Neuronal stem cell (in vitro differentiated cells): ENCODE results near the gene PRLR.

Source experiments
- DNase-seq: peaks from one replicate; pipeline ENCODE4 v3.0.0-alpha.2; 2013; ENCODE audit warnings: low spot score
- H2AFZ ChIP-seq: one replicate; pipeline ENCODE4 v1.6.1; 2013; ENCODE audit warnings: mild to moderate bottlenecking, low read length, inconsistent platforms
- H2AK5ac ChIP-seq: 2 replicates; pipeline ENCODE4 v1.6.1; 2013; ENCODE audit warnings: low read depth, mild to moderate bottlenecking, inconsistent platforms, low read length, moderate library complexity, mixed read lengths
- H2BK120ac ChIP-seq: 2 replicates; pipeline ENCODE4 v1.6.1; 2013; ENCODE audit warnings: low read depth, mild to moderate bottlenecking, inconsistent platforms, low read length, moderate library complexity, mixed read lengths
- H2BK12ac ChIP-seq: one replicate; pipeline ENCODE4 v1.6.1; 2013; ENCODE audit warnings: low read length, inconsistent platforms
- H2BK15ac ChIP-seq: 2 replicates; pipeline ENCODE4 v1.6.1; 2013; ENCODE audit warnings: mild to moderate bottlenecking, low read length, inconsistent platforms, mixed read lengths
- H2BK5ac ChIP-seq: one replicate; pipeline ENCODE4 v1.6.1; 2013; ENCODE audit warnings: inconsistent platforms, mild to moderate bottlenecking, low read length, moderate library complexity
- H3K14ac ChIP-seq: one replicate; pipeline ENCODE4 v1.6.1; 2013; ENCODE audit warnings: low read length, inconsistent platforms
- H3K18ac ChIP-seq: 2 replicates; pipeline ENCODE4 v1.6.1; 2013; ENCODE audit warnings: low read length, inconsistent platforms
- H3K23ac ChIP-seq: 2 replicates; pipeline ENCODE4 v1.6.1; 2013; ENCODE audit warnings: low read depth, mild to moderate bottlenecking, mixed read lengths, low read length, inconsistent platforms; ENCODE audit not compliant: poor library complexity
- H3K27ac ChIP-seq: replicated peaks from 3 replicates; pipeline ENCODE4 v1.5.1; 2013; ENCODE audit warnings: low read length, inconsistent platforms
- H3K27me3 ChIP-seq, 3 experiments: 2 replicates each; pipeline ENCODE4 v1.6.1; 2013; ENCODE audit warnings: low read length in 3 of 3, mild to moderate bottlenecking in 2 of 3, inconsistent platforms in 1 of 3, low read depth in 1 of 3, mixed read lengths in 1 of 3, moderate library complexity in 1 of 3; ENCODE audit not compliant: control insufficient read depth in 3 of 3, insufficient read depth in 3 of 3
- H3K36me3 ChIP-seq, 2 donors: replicated peaks in 1 of 2; 2 replicates each; pipeline ENCODE4 v1.6.1; 2013; ENCODE audit warnings: low read length in 2 of 2; ENCODE audit not compliant: control insufficient read depth in 2 of 2, insufficient read depth in 2 of 2
- H3K4ac ChIP-seq: 2 replicates; pipeline ENCODE4 v1.6.1; 2013; ENCODE audit warnings: inconsistent platforms, mild to moderate bottlenecking, low read length, moderate library complexity
- H3K4me1 ChIP-seq, 2 donors: 1 replicate in 1 of 2; 2 replicates in 1 of 2; pipeline ENCODE4 v1.6.1; 2013; ENCODE audit warnings: low read length in 2 of 2, low read depth in 1 of 2; ENCODE audit not compliant: control insufficient read depth in 2 of 2, insufficient read depth in 1 of 2
- H3K4me2 ChIP-seq: one replicate; pipeline ENCODE4 v1.6.1; 2013; ENCODE audit warnings: mild to moderate bottlenecking, low read length, inconsistent platforms; ENCODE audit not compliant: insufficient read depth, poor library complexity, severe bottlenecking
- H3K4me3 ChIP-seq, 2 donors: 2 replicates each; pipeline ENCODE4 v1.5.1; 2013; ENCODE audit warnings: low read length in 2 of 2, mild to moderate bottlenecking in 2 of 2, inconsistent platforms in 1 of 2, moderate library complexity in 1 of 2
- H3K79me1 ChIP-seq: one replicate; pipeline ENCODE4 v1.6.1; 2013; ENCODE audit warnings: low read depth, mild to moderate bottlenecking, inconsistent platforms, low read length, moderate library complexity
- H3K9ac ChIP-seq: one replicate; pipeline ENCODE4 v1.6.1; 2013; ENCODE audit warnings: mild to moderate bottlenecking, low read depth, low read length, inconsistent platforms; ENCODE audit not compliant: poor library complexity
- H3K9me3 ChIP-seq, 2 donors: replicated peaks in 1 of 2; 2 replicates each; pipeline versions ENCODE3 to v1.6.1; 2013; ENCODE audit warnings: low read length in 2 of 2, mild to moderate bottlenecking in 2 of 2, inconsistent platforms in 1 of 2, low read depth in 1 of 2, mixed read lengths in 1 of 2, moderate library complexity in 1 of 2; ENCODE audit not compliant: control insufficient read depth in 2 of 2, insufficient read depth in 1 of 2
- H4K8ac ChIP-seq: one replicate; pipeline ENCODE4 v1.6.1; 2013; ENCODE audit warnings: low read depth, mild to moderate bottlenecking, inconsistent platforms, low read length, moderate library complexity
- H4K91ac ChIP-seq: one replicate; pipeline ENCODE4 v1.6.1; 2013; ENCODE audit warnings: low read length, low read depth, mild to moderate bottlenecking, inconsistent platforms; ENCODE audit not compliant: poor library complexity
- WGBS, 2 donors: extraction: QIAGEN DNeasy Blood & Tissue Kit; methylation state at CpG; one replicate each; pipeline ENCODE4 v1.1.7; 2013; ENCODE audit warnings: missing lambda C conversion rate in 2 of 2, mixed read lengths in 1 of 2; ENCODE audit not compliant: insufficient read length in 2 of 2, insufficient replicate concordance in 1 of 2; ENCODE audit errors: extremely low coverage in 2 of 2; 5-methylcytosine and 5-hydroxymethylcytosine counted together

Gene PRLR

DNA sequence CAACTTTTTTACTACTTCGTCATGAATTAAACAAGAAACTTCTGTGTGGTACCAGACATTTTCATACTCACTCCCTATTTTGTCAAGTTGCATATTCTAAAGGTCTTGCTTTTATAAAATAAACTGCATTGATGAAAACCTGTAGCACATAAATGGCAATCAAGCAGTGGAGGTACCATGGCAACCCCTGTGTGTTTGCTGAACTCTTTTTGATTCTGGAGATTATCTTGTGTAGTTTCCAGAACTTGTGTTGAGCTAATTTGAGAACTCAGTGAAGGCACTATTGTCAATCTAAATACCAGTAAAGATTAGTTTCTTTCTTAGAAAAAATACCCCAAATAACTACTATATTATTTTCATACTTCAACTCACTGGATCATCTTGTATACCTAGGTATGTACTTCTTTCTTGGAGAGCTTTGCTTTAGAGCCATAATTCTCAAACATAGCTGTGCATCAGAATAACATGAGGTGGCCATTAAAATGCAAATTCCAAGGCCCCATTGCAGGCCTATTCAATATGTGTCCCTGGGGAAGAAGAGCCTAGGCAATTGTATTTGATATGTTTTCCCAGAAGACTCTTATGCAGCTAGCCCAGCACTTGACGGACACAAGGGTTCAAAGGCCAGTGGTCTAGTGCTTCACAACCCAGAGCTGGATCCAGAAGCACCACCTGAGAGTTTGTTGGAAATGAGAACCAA lies 9.8 kb upstream of the PRLR start:
- Histone ChIP-seq H3K4me2 (no peak overlapping the region), H3K9ac (no peak overlapping the region), H3K14ac (no peak overlapping the region), H2AK5ac (no peak overlapping the region), H3K36me3 (no peaks in the 10 kb centered on the region), H3K4me3 (no peak overlapping the region), H2BK15ac (no peak overlapping the region), H2BK12ac (no peak overlapping the region), H3K9me3 (no peaks in the 10 kb centered on the region), H2BK120ac (no peak overlapping the region), H4K8ac (no peak overlapping the region), H3K4ac (no peak overlapping the region), H3K4me1 (peaks cover 0 to 10% of the 10 kb centered on the region in 2 donors), H3K79me1 (no peaks in the 10 kb centered on the region), H3K27me3 (no peaks in the 10 kb centered on the region), H4K91ac (no peak overlapping the region), H3K23ac (no peak overlapping the region), H3K18ac (no peak overlapping the region), H2AFZ (no peak overlapping the region), H2BK5ac (no peak overlapping the region), H3K27ac (no peak overlapping the region)
- WGBS, 2 donors, result no CpG with 5 or more reads among the region's 2 CpGs
- DNase-seq, result no peak

DNA sequence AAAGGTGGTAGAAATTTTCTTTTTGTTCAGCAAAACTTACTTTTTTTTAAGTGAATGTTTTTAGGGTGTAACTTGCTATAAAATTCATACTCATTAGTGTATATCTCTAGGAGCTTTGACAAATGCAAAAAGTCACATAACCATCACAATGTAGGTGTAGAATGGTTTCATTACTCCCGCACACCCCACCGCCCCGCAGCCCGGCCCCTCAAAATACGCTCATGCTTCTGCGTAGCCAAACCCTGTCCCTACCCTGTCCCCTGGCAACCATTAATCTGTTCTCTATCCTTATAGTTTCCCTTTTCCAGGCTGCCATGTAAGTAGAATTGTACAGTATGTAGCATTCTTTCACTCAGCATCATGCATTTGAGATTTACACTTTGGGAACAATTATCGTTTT lies 9.2 kb upstream of the PRLR start:
- H2BK15ac ChIP-seq, result no peak overlapping the region
- H3K36me3 ChIP-seq, result no peaks in the 10 kb centered on the region
- H3K18ac ChIP-seq, result no peak overlapping the region
- H3K4me3 ChIP-seq, result no peak overlapping the region
- no peaks in the 10 kb centered on the region for H3K27me3 ChIP-seq
- no peak overlapping the region for H2AFZ ChIP-seq
- no peak overlapping the region for H4K8ac ChIP-seq
- no peak overlapping the region for H4K91ac ChIP-seq
- no peaks in the 10 kb centered on the region for H3K9me3 ChIP-seq
- H3K79me1 ChIP-seq, result no peaks in the 10 kb centered on the region
- H2BK12ac ChIP-seq, result no peak overlapping the region
- H3K4me1 ChIP-seq, result peaks cover 0 to 10% of the 10 kb centered on the region in 2 donors
- no CpG with 5 or more reads among the region's 7 CpGs for WGBS, 2 donors
- H3K27ac ChIP-seq, result no peak overlapping the region
- H3K14ac ChIP-seq, result no peak overlapping the region
- no peak overlapping the region for H2AK5ac ChIP-seq
- no peak overlapping the region for H3K9ac ChIP-seq
- no peak overlapping the region for H2BK120ac ChIP-seq
- no peak for DNase-seq
- H3K23ac ChIP-seq, result no peak overlapping the region
- no peak overlapping the region for H3K4me2 ChIP-seq
- H3K4ac ChIP-seq, result no peak overlapping the region
- no peak overlapping the region for H2BK5ac ChIP-seq

GRCh38 chr5:35237580-35238376 lies 7.5 kb upstream of the PRLR start:
- H3K4me3 ChIP-seq, result no peak overlapping the region
- no CpG with 5 or more reads among the region's 2 CpGs for WGBS, 2 donors
- no peak overlapping the region for H3K4ac ChIP-seq
- no peak overlapping the region for H4K91ac ChIP-seq
- H2BK5ac ChIP-seq, result no peak overlapping the region
- H2BK15ac ChIP-seq, result no peak overlapping the region
- DNase-seq, result no peak
- H3K4me1 ChIP-seq, result peaks cover 0 to 10% of the 10 kb centered on the region in 2 donors
- H2BK12ac ChIP-seq, result no peak overlapping the region
- H2AK5ac ChIP-seq, result no peak overlapping the region
- H3K36me3 ChIP-seq, result no peaks in the 10 kb centered on the region
- H3K9ac ChIP-seq, result no peak overlapping the region
- no peak overlapping the region for H3K14ac ChIP-seq
- no peak overlapping the region for H3K4me2 ChIP-seq
- no peak overlapping the region for H3K27ac ChIP-seq
- no peak overlapping the region for H2AFZ ChIP-seq
- H3K27me3 ChIP-seq, result no peaks in the 10 kb centered on the region
- no peaks in the 10 kb centered on the region for H3K79me1 ChIP-seq
- H4K8ac ChIP-seq, result no peak overlapping the region
- no peak overlapping the region for H3K23ac ChIP-seq
- no peak overlapping the region for H3K18ac ChIP-seq
- H2BK120ac ChIP-seq, result no peak overlapping the region
- H3K9me3 ChIP-seq, result no peaks in the 10 kb centered on the region

GRCh38 chr5:35236770-35237169 lies 6.5 kb upstream of the PRLR start:
- H4K91ac ChIP-seq, result no peak overlapping the region
- peaks cover 0 to 10% of the 10 kb centered on the region in 2 donors for H3K4me1 ChIP-seq
- no peak overlapping the region for H3K4me2 ChIP-seq

More at GRCh38 chr5:35236770-35237169, 6.5 kb upstream of the PRLR start:
- Histone ChIP-seq H2BK5ac (no peak overlapping the region), H3K4me3 (no peak overlapping the region), H3K79me1 (no peaks in the 10 kb centered on the region), H3K14ac (no peak overlapping the region), H3K36me3 (no peaks in the 10 kb centered on the region), H3K27ac (no peak overlapping the region), H3K27me3 (no peaks in the 10 kb centered on the region), H2AK5ac (no peak overlapping the region), H3K9ac (no peak overlapping the region), H3K9me3 (no peaks in the 10 kb centered on the region), H2BK120ac (no peak overlapping the region), H2AFZ (no peak overlapping the region), H3K18ac (no peak overlapping the region), H2BK15ac (no peak overlapping the region), H3K23ac (no peak overlapping the region), H4K8ac (no peak overlapping the region), H3K4ac (no peak overlapping the region), H2BK12ac (no peak overlapping the region)
- no peak for DNase-seq
